HG03342 (cell line): ENCODE measurements around the gene INPP5K.
A peak's percentile ranks its signal among the peaks of the same experiment; 100 is the strongest.
"Not testable (repeated sequence)": the region's sequence is repeated elsewhere in the genome, so short reads cannot be mapped to it uniquely, and the experiment has no call there.

Experiments
- ATAC-seq: cut with Tn5 transposase; IDR thresholded peaks from one replicate; pipeline ENCODE4 v1.9.1; 2021; ENCODE audit warnings: mild to moderate bottlenecking, moderate library complexity; ENCODE audit not compliant: unreplicated experiment

Gene INPP5K

DNA sequence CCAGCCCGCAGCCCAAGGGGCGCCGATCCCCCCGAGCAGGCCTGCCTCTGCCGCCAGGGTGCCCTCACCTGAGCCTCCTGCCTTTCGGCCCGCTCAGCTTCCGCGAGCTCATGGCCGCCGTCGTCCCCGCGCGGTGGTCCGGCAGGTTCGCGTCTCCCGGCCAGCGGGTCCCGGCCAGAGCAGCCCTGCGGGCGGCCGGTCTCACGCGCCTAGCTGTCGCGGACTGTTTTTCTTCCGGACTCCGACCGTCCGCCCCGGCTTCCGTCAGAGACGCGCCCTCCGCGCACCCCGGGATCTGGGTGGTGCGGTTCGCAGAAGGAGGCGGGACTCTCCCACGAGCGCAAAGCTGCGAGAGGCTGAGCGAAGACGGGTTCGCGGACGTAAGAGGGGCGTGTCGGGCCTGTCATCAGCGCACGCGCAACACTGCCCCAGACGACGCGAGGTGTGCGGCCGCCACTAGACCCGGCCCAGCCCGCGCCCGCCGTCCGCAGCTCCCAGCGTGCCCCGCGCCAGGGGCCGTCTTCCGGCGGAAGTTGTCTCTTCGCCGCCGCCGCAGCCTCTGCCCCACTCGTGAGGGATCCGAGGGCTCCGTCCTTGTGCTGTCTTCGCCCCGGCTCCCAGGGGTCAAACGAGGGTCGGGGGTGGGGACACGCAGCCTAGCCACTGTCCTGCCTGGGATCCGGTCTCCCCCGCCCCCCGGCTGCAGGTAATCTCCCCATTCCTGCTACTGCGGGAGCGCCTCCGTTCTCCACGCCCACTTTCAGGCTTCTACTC, at the start of gene INPP5K:
TSS of gene INPP5K (minus strand) at position 225 of the 774 bp plus-strand sequence. CDS start at position 112, 113 bp downstream.
- peak; percentile 89 for ATAC-seq

DNA sequence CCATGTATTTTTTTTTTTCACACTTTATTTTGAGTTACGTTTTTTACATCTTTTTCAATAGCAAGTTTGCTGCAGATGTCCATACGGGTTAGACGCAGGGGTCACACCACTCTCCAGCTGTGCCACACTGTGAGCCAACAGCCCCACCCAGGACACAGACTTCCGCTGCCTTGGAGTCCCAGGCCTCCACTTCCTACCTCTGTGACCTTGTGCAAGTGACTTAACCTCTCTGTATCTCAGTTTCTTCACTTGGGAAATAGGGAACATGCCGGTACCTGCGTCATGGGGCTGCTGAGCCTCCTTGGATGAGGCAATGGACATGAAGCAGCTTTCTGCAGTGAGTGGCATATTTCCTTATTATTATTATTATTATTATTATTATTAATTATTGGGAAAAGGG, 49.5 kb upstream of the INPP5K start:
- ATAC-seq = no peak

DNA sequence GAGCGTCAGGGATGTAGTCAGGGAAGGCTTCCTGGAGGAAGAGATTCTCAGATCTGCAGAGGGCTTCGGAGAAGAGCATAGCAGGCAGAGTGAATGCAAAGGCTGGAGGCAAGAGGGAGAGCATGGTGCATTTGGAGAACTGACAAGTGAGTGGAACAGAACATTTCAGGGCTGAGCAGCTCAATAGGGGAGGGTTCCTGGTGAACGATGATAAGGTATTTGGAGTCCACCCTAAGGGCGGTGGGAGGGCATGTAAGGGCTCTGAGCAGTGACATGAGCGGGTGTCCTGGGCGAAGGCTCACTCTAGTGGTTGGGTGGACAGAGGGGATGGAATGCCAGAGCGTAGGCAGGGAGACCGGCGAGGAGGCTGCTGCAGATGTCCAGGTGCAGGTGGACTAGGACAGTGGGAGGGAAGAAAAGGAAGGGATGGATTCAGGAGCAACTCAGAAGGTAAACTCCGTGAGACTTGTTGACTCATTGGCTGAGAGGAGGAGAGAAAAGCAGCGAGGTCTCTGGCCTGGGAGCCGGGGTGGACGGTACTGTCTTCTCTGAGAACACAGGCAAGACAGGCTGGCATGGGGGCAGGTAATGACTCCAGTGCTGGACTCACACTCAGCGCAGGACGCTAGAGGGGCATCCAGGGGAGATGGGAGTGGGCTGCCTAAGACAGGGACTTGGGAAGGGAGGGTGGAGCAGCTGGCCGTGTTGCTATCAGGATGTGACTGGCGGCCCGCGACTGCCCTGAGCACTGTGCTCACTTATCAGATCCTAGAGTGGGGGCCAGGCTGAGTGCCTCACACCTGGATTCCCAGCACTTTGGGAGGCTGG, 47.6 kb upstream of the INPP5K start:
- no peak for ATAC-seq

DNA sequence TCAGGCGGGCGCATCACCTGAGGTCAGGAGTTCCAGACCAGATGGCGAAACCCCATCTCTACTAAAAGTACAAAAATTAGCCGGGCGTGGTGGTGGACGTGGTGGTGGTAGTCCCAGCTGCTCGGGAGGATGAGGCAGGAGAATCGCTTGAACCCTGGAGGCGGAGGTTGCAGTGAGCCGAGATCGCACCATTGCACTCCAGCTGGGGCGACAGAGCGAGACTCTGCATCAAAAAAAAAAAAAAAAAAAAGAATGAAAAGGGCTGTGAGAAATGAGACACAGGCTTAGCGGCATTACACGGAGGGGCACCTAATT, 47.0 kb upstream of the INPP5K start:
- not testable (repeated sequence) for ATAC-seq

DNA sequence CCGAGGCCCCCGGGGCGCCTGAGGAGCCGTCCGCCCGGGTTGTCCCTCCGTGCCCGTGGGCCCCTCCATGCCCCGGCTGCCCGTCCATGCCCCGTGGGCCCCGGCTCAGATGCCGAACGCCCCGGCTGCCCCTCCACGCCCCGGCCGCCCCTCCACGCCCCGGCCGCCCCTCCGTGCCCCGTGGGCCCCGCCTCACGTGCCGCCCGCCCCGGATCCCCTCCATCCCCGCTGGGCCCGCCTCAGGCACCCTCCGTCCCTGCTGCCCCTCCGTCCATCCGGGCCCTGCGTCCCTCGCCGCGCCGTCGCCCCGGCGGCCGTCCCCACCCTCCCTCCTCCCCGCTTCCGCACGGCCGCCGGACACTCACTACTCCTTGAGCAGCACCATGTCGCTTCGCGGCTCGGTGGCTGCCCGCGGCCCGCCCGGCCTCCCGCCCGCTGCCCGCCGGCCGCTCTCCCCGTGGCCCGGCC, 45.8 kb upstream of the INPP5K start:
- peak; percentile 31 for ATAC-seq

DNA sequence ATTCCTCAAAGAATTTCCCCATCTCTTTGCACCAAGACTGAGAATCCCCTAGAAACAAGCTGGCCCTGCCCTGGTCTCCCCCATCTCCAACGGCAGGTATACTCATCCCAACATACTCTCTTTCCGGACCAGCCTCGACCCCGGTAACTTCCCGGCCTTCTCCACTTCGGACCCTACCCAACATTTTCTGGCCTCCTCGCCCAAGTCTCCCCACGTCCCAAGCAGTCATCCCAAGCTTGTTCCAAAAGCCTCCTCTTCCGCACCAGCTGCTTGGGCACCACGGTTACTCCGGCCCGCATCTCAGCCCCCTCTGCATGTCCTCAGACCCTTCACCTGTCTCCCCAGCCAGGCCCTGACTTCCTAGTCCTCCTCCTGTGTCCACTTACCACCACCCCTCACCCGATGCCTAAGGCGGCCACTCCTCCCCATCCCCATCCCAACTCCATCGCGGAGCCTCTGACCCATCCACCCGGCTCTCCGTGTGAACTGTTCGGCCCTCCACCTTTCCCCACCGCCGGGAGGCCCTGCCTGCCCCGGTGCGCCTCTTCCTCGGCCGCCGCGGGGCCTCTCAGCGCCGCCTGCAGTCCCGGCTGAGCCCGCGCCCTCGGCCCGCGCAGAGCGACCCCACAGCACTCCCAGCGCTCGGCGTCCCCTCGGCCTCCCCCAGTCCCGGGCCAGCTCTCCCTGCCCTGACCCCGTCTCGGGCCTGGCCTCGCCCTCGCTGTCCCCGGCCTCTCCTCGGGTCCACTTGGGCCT, 45.2 kb upstream of the INPP5K start:
- no peak for ATAC-seq

DNA sequence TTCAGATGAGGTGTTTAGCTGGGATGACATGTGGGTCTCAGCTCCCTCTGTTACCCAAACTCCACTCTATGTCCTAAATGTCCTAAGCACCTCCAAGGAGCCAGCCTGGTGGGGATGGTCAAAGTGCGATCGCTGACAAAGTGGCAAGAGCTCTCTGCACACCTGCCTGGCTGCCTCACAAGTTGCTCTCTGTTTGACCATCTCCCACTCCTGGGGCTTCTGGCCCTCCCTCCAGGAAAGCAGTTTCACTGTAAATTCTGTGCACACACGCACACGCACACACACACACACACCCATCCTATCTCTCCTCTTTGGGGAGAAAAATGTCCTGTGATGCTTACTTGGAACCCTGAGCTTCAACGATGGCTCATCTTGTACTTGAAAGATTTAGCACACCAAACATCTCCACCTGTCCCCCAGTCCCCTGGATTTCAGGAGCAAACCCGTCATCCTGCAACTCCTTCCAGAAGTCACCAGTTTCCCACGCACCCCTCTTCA, 44.5 kb upstream of the INPP5K start:
- ATAC-seq = no peak

DNA sequence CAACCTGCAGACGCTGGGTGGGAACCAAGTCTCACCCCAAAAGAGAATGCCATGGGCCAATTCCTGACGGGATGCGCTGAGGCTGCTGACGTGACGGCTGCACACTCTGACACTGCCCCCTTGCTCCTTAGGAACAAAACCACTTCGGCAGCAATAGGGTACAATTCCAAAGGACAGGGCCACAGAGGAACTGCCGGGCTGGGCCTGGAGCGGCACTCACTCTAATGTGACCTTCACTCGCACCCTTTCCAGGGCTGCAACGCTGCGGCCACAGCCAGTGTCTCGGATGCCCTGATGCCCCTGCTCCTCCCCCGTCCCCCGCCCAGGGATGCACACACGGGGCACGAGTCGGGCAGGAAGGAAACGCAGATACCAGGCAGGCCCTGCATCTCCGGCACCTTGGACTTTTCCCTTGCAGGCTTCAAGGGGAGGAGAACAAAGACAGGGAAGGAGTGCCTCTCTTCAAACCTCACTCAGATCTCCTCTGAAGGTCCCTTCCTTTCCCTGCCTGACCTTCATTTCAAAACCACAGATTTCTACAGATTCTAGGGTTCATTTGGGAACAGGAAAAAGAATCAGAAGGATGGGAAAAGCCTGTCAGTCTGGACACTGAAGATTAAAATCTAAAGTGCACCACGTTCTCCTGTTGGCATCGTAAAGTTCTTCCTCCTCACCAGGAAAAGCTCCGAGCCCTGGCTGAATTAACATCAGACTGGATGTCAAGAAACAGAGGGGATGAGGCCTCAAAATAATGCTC, 43.9 kb upstream of the INPP5K start:
- no peak for ATAC-seq

DNA sequence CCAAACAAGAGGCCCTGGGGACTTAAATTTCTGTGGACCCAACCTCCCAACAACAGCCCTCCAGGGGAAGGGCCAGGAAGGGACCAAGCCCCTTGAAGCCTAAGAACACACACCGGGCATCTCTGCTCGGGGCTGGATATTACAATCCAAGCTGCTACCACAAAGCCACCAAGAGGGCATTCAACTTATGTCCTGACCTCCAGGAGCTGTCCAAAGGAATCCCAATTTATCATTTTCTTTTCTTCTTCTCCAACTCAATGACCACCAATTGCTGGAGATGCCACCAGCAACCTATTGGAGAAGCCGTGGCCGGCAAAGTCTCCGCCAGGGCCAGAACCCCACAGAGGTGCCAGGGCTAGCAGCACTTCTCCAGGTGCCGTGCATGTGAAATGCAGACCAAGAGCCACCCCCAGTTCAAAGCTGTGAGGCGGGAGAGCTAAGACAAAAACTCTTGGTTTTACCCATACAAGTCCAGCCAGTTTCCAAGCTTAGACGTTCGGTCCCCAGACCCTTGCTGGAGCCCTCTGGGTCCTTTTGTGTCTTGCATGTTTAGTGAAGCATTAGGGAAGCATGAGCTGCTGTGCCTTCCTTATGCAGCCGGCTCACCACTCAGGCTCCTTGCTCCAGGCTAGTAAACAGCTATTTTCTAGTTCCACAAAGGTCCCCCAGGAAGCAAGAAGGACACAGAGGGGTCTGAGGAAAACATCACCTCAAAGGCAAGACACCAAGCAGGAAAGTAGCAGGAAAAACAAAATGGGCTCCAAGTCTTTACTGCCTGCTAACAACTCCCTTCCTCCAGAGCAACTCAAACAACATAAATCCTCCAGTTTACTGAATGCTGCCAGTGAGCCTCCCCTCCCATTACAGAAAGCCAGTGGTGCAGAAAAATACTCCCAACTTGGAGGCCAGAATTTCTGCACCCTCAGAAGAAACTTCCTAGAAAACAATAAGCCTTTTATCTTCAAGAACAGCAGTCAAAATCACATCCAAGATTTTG, 42.9 kb upstream of the INPP5K start:
- no peak for ATAC-seq

DNA sequence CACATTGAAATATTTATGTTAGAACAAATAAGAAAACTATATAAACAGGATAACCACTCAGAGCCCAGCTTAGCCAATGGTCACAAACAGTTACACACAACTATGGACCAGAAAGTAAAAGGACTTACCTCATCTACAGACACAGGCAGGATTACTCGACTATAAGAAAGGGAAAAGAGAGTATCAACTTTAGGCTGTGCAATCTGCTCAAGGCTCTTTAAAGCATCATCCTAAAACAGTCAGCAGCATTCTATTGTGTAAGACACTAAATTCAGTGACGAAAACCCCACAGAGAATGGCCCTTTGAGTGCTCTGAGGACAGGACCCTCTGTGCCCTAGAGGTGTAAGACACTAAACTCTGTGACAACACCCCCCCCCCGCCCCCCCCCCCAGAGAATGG, 42.0 kb upstream of the INPP5K start:
- ATAC-seq = no peak

DNA sequence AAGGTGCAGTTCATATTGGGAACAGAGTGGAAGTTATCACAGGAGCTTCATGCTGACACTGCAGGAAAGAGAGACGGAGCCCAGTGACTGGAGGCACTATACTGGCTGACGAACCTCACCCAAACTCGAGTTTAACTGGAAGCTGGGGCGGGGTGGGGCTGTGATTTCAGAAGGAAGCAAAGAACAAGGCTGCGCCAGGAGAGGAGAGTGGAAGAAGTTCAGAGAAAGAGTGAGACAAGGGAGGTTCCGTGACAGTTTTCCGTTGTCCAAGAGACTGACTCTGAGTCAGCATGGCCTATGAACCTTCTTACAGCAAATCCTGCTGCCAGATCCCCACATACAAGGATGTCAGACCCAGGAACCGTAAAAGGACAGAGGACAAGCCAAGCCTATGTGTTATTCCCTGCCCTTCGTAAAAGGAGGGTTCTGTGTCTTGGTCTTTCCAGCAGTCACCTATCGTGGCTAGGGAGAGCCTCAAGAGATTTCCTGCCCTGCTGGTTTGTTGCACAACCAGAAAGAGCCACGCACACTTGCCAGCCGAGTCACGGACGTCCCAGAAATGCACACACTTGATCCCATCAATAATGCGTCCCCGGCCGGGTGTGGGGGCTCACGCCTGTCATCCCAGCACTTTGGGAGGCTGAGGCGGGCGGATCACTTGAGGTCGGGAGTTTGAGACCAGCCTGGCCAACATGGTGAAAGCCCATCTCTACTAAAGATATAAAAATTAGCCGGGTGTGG, 41.1 kb upstream of the INPP5K start:
- no peak for ATAC-seq

DNA sequence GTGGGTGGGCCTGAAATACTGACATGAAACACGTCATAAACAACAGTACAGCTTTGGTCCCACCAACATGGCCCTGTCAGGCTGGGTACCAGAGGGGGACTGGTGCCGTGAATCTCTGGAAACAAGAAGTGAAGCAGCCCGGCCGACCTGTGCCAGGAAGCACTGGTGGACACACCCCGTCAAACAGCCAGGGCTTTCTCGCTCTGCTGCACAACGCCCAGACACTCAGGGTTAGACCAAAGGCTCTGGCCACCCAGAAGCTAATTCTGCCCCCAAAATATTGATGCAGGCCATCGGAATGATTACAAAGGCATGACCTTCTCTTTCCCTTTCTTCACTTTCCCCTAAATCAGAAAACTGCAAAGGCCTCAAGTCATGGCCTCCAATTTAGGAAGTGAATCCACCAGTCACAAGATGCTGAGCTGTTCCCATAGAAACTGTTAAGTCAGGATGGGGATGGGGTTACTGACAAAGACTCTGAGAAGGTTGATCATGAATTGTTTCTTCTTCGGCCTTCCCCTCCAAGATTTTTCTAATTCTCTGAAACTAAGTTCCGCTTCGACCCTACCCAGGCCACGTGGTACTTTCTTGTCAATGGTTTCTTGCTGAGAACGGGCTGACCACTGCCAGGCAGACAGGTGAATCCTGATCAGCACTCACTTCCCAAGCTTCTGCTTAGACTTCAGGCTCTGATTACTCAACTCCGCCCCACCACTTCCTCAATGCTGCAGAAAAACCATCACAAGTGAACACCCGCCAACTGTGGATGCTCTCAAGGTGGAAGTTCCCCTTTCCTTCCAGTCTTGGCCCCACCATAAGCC, 39.4 kb upstream of the INPP5K start:
- ATAC-seq = no peak

DNA sequence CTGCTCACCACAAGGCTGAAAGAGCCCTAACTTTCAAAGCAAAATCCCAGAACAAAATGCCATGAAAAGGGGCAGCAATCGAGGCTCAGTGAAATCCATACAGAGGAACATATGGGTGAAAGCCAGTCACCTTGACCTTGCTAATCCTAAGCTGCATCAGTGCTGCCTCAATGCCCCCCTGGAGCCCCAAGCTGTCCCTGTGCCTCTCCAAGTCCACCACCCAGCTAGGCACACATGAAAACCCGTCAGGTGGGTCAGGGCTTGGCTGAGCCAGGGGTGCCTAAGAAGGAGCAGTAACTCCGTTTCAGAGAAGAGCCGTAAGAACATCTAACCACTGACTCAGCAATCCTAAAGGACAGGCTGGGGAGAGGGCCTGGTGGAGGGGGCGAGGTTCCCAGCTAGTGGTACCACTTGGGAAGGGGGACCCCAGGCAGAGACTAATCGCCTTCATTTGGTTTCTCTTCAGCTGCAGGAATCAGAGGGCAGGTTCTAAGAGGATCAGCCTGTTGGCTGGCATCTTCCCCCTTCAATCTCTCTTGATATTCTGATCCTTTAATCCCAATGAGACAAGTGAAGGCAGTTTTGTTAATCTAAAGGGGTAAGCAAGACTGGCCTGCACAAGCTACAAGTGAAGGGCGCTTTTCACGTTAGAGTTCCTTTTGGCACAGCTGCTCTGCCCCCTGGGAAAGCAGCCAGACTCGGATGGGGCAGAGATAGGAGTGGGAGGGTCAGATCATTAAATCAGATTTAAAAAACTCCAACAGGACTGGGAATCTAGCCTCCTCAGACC, 38.5 kb upstream of the INPP5K start:
- no peak for ATAC-seq

DNA sequence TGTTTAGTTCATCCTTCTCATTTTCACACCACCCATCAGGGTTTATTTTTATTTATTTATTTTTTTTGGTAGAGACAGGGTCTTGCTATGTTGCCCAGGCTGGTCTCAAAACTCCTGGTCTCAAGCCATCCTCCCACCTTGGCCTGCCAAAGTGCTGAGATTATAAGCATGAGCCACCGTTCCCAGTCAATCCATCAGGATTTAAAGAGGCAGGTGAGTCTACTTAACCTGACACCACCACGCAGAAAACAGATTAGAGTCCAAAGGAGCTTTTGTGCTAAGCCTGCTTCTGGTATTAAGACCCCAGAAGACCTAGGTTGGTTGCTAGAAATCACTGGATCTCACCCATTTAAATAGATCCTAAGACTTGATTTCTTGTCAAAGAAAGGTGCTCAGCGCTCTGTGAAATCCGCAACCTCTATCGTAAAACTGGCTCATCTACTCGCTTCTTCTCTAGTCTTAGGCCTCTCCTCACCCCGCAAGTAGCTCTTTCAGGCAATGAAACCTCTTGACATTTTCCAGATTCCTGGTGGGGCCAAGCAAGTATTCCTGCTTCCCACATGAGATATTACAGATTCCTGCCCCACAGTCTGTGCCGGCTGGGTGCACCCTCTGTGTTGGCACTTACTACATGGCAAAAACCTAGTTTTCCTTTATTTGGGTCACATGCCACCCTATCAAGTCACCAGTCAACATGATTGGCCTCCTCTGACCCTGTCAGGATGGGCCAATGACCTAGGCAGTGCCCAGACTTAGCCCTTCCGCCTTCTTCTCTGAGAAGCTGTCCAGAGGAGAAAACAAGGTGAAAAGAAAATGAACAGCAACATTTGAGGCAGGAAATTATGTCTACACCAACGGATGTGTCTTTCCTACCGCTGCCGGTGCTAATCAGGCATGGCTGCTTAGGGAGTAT, 37.2 kb upstream of the INPP5K start:
- no peak for ATAC-seq

DNA sequence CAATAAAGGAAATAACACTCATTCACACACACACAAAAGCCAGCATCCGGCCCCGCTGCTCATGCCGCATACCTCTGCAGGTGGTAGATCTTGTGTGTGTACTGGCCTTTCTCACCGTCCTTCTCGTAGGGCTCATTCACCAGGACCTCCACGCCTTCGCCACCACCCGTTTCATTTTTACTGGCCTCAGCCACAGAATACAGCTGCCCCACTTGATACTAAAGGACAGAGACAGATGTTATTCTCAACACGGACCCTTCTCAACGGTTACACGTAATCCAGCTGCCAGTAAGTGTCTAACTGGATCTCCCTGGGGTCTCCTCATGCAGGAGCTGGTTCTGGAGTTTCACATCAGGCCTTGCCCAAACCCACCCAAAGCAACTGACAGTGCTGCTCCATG, 36.5 kb upstream of the INPP5K start:
- no peak for ATAC-seq

DNA sequence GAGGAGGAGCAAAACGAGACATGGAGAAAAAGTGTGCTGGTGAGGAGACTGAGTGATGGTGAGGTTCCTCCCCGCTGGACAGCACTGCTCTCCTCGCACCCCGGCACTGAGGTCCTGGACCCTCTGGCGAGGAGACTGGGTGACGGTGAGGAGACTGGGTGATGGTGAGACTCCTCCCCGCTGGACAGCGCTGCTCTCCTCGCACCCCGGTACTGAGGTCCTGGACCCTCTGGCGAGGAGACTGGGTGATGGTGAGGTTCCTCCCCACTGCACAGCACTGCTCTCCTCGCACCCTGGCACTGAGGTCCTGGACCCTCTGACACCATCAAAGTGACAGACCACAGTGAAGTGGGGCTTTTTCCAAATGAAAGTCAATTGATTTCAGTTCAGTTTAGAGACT, 35.3 kb upstream of the INPP5K start:
- no peak for ATAC-seq
